GM12878 (cell line): ENCODE measurements around the gene SEMA3D.

ENCODE experiments used
- CREB1 ChIP-seq: IDR thresholded peaks from 2 replicates; pipeline ENCODE4 v1.6.1; 2012; ENCODE audit warnings: low read depth, mild to moderate bottlenecking, inconsistent platforms
- MYC ChIP-seq: IDR thresholded peaks from 2 replicates; pipeline ENCODE4 v1.6.1; 2011; ENCODE audit warnings: mild to moderate bottlenecking, low read length, moderate library complexity, inconsistent platforms; ENCODE audit not compliant: insufficient read depth, insufficient replicate concordance, insufficient read length, severe bottlenecking
- SMC3 ChIP-seq: IDR thresholded peaks from 2 replicates; pipeline ENCODE4 v1.6.1; 2011; ENCODE audit warnings: low read length, improper control_type of control experiment, borderline replicate concordance
- TAF1 ChIP-seq: IDR thresholded peaks from 2 replicates; pipeline ENCODE4 v1.6.1; 2011; ENCODE audit warnings: mild to moderate bottlenecking, low read depth, low read length, borderline replicate concordance
- TF ChIP-seq, protein P1 (sequence below): IDR thresholded peaks from 2 replicates; pipeline ENCODE4 v1.6.1; 2012; ENCODE audit warnings: low read length, inconsistent platforms
- TF ChIP-seq, protein P2 (sequence below): IDR thresholded peaks from 2 replicates; pipeline ENCODE4 v1.6.1; 2012; ENCODE audit warnings: low read depth, low read length, improper control_type of control experiment

DNA sequence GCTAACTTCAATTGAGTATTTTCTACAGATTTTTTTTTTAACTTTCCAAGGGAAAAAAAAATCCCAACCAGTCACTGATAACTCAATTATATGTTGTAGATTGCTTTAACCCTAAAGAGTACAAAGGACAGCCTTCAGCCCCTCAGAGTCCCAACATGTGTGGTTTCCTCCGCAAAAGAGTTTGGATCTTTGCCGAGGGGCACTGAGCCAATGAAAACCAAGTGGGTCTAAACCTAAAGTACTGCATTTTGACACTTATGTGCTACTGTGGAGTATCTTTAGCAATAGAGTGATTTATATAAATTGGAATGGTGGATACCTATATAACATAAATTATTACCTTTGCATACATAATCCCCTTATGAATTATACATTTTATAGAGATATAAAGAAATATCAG is 91.5 kb downstream of the SEMA3D start:
- TF ChIP-seq, protein P1, sequence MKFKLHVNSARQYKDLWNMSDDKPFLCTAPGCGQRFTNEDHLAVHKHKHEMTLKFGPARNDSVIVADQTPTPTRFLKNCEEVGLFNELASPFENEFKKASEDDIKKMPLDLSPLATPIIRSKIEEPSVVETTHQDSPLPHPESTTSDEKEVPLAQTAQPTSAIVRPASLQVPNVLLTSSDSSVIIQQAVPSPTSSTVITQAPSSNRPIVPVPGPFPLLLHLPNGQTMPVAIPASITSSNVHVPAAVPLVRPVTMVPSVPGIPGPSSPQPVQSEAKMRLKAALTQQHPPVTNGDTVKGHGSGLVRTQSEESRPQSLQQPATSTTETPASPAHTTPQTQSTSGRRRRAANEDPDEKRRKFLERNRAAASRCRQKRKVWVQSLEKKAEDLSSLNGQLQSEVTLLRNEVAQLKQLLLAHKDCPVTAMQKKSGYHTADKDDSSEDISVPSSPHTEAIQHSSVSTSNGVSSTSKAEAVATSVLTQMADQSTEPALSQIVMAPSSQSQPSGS: no peak
- TF ChIP-seq TAF1 (no peak), SMC3 (no peak), MYC (no peak), CREB1 (no peak)
- TF ChIP-seq, protein P2, sequence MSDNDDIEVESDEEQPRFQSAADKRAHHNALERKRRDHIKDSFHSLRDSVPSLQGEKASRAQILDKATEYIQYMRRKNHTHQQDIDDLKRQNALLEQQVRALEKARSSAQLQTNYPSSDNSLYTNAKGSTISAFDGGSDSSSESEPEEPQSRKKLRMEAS: no peak
